ENCODE measurements around the gene MTG1.
A peak's percentile ranks its signal among the peaks of the same experiment; 100 is the strongest.
"Not testable (repeated sequence)": the region's sequence is repeated elsewhere in the genome, so short reads cannot be mapped to it uniquely, and the experiment has no call there.

The MTG1 gene

DNA sequence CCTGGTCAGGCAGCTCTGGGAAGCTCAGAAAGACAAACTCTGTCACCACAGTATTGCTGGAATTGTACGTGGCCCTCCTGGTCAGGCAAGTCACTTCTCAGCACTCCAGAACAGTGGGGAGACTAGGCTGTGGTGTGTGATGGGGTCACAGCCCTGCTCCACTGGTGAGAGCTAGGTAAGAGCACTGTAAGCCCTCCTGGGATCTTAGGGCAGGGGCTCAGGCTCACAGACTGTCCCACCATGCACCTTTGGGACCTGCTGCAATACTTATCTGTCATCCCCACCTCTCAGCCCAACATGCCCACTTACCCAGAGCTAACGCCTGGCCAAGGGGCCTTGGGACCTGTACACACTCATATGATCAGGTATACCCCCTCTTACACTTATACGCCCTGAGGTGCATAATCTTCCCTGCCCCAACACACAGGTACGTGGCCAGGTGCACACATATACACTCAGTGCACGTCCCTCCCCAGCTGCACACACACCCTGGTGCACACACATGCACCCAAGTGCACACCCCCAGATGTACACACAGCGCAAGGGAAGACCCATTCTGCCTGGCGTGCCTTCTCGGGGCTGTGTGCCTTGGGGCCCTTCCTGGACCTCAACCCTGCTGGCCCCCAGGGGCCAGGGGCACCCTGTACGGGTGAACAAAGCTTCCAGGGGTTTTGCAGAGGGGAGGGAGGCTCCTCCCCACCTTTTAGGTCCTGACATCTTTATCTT lies 38.1 kb downstream of the MTG1 start:
- not testable (repeated sequence) for DNase-seq

DNA sequence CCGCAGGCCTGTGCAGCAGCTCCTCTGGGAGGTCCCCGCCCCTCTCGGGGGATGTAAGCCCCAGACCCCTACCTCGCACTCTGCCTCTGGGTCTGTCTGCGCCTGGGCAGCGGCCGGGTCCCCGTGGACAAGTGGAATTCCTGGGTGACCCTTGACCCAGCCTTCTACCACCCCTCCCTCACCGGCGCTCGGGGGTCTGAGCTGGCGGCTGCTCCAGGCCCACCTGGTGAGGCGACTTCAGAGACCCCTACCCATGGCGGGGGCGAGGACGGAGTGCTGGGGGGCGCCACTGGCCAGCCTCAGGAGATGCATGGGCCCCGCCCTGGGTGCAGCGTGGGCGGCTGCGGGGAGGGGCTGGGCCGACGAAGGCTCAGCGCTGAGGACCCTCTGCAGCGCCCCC lies 38.8 kb downstream of the MTG1 start:
- DNase-seq = not testable (repeated sequence)

- peak; percentile 55 for DNase-seq
Measured at GRCh38 chr10:133438711-133439273, 44.8 kb downstream of the MTG1 start.

DNA sequence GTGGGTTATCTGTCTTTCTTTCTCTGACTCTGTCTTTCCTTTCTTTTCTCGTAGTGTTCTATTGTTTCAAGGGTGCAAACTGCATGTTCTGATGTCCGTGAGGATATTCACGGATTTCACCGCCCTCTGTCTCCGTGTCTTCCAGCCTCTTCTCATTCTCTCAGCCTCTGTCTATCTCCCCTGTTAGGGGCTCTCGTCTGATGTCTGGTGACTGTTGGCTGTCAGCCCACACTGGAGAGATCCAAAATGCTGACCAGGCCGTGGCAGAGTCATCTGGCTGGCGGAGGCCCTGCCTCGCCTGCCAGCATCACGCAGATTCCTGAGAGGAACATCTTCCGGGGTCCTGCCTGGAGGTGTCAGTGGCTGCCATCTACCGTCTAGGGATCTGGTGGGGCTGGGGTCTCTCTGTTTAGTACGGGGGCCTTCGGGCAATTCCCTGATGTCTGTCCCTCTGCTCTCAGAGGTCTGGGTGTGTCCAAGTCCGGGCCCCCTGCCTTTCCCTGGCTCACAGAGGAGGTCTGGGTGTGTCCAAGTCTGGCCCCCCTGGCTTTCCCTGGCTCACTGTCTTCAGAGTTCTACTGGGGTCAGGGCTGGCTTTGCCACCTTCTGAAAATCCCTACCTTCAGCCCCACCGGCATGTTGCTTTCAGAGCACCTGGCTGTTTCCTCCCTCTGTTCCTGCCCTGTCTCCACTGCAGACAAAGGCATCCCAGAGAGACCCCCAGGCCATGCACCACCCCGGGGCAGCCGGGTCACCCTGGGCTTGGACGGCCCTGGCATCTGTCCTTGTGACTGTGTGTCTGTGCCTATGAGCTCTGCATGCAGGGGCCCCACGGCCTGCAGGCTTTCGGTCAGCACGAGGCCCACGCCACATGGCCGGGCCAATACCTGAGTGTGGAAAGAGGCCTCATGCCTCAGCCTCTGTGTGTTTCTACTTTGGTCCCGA lies 45.8 kb downstream of the MTG1 start:
- DNase-seq = no peak

DNA sequence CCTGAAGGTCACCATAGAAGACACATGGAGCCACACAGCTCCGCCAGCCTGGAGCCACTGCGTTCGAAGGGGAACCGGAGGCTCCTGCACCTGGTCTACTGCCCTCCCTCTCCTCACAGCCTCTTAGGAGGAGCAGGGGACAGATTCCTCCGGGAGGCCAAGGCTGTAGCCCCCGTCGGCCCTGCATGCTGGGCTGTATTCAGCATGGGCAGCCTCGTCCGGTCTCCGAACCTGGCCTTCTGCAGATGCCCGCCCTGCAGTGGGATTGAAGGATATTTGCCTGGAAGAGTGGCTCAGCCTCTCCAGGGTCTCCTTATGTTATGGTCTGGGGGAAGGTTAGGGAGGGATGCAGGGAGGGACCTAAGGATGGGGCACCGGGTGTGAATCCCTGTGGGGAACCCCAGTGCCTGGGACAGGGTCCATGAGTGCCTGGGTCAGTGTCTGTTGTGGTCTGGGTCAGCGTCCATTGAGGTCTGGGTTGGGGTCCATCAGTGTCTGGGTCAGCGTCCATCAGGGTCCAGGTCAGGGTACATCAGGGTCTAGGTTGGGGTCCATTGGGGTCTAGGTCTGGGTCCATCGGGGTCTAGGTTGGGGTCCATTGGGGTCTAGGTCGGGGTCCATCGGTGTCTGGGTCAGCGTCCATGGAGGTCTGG lies 46.8 kb downstream of the MTG1 start:
- no peak for DNase-seq

DNA sequence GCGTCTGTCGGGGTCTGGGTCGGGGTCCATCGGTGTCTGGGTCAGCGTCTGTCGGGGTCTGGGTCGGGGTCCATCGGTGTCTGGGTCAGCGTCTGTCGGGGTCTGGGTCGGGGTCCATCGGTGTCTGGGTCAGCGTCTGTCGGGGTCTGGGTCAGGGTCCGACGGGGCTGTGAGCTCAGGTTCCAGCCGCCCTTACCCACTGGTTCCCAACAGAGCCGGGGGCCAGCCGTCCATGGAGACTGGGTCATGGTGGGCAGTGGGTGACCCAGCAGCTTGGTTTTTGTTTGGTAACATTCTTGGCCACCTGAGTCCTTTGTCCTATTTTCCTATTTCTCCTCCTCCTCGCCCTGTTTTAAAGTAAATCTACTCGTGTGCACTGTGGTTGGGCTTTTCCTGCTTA lies 47.4 kb downstream of the MTG1 start:
- DNase-seq = not testable (repeated sequence)

DNA sequence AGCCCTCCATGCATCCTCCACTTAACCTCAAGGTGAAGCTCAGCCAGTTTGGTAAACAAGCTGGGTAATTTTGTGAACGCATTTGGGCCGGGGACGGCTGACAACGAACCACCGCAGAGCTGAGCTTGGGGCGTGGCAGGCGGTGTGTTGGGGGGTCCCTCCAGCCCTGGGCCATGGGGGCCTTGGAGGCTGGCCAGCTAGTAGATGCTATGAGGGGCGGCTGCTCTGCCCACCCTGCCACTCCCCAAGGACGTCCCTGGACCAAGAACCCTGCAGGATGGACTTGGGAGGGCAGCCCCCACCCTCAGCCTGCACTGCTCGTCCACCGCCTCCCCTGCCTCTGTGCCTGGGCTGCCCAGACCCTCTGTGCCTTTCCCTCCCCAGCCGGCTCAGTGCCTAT lies 47.8 kb downstream of the MTG1 start:
- DNase-seq = no peak

- DNase-seq = peak; percentile 52
Measured at GRCh38 chr10:133442191-133442966, 48.4 kb downstream of the MTG1 start.

GRCh38 chr10:133442967-133443924 lies 49.3 kb downstream of the MTG1 start:
- DNase-seq = no peak

GRCh38 chr10:133444342-133445267 lies 50.6 kb downstream of the MTG1 start:
- DNase-seq = no peak

- DNase-seq = no peak
Measured at GRCh38 chr10:133445268-133445732, 51.3 kb downstream of the MTG1 start.

DNA sequence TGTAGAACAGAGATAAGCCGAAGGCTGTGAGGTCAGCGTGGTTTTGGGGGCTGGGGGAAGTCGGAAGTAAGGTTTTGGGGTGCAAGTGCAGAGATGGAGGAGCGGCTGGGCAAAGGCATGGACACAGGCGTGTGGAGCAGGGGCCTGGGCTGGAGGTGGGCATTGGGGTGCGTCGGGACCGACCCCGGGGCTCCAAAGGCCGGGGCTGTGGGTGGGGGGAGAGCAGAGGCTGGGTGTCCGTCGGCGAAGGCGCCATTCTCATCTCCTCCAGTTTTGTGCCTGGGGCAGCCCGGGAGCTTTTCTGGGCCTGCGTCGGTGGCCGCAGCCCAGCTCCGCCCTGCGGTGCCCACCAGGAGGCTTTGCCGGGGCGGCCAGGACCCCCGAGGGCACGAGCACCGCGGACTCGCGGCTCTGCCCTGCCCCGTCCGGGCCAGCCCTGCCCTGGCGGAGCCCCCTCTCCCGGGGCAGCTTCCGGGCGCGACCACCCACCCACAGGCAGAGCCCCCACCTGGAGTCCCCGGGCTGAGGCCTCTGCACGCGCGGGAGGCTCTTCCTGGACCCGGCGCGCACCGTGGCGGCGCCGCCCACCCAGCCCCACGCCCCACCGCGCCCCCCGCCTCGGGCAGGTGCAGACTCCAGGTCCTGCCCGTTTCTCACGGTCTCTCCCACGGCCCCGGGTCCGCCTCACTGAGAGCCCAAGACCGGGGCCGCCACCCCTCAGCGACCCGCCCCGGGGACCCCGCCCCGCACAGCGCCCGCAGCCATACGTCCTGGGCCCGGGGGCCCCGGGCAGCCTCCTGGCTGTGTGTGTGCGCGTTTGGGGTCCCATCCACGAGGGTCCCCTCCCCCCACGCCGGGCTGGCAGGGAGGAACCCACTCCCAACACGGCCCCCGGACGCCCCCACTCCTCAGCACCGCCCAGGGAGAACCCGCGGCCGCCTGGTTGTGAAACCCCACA lies 52.1 kb downstream of the MTG1 start:
- DNase-seq = no peak

GRCh38 chr10:133446979-133447378 lies 53.0 kb downstream of the MTG1 start:
- DNase-seq = no peak

- no peak for DNase-seq
Measured at GRCh38 chr10:133448120-133448519, 54.2 kb downstream of the MTG1 start.

DNA sequence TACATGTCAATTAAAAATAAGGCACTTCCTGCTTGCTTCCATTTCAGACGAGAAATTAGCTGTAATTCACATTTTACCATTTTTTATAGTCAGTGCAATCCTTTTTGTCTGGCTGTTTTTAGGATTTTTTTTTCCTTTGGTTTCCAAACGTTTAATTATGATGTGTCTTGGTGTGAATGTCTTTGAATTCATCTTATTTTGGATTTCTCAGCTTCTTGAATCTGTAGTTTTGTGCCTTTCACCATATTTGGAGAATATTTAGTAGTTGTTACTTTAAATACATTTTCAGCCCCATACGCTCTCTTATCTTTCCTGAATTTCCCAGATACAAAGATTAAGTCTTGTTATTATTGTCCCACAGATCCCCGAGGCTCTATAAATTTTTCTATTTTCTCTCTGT lies 57.4 kb downstream of the MTG1 start:
- DNase-seq = no peak

DNA sequence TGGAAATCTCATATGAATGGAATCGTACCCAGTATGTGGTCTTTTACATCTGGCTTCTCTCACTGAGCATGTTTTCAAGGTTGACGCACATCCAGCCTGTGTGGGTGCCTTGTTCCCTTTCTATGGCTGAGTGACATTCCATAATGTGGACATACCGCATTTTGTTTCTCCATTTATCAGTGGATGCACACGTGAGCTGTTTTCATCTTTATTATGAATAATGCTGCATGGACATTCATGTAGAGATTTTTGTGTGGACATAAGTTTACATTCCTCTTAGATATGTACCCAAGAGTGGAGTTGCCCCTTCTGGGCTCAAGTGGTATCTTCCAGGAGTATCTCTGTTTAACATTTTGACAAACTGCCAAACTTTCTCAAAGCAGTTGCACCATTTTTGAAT lies 58.5 kb downstream of the MTG1 start:
- DNase-seq = no peak

- peak; percentile 28 for DNase-seq
Measured at GRCh38 chr10:133453516-133454203, 59.7 kb downstream of the MTG1 start, which contains the start of gene SCART1. TSS of gene SCART1 (plus strand) at chr10:133453945. CDS start at chr10:133453998, 53 bp downstream.

Data from activated CD4-positive, alpha-beta T cell treated with anti-CD3 and anti-CD28 coated beads, Interleukin-2, amount 50 U/mL, for 16 hours (primary cell).